ENCODE measurements around the gene ABCC10.
"Not testable (repeated sequence)": the region's sequence is repeated elsewhere in the genome, so short reads cannot be mapped to it uniquely, and the experiment has no call there.

The ABCC10 gene

DNA sequence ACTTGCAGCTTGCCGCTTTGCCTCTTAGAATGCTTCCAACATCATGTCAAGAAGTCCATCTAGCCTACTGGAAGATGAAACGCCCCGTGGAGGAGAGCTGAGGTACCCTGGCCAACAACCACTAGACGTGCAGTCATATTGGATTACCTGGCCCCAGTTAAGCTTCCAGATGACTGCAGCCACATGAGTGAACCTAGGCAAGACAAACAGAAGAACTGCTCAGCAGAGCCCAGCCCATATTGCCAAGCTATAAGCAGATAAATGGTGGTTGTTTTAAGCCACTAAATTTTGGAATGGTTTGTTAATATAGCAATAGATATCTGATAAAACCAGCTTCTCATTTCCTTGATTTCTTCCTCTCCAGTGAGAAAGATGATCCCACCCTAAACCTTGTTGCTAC lies 32.7 kb downstream of the ABCC10 start:
- Histone ChIP-seq H2BK15ac (replicated peaks; ENCODE audit: low read depth) (no peak overlapping the region), H3K23ac (ENCODE audit: low read length) (no peak overlapping the region), H3K27me3 (ENCODE audit: insufficient read depth, low read length, poor library complexity) (peaks cover 6% of the 10 kb centered on the region), H3K27ac (ENCODE audit: low read depth, low read length) (no peak overlapping the region), H2BK5ac (ENCODE audit: low read length) (no peak overlapping the region), H3K18ac (ENCODE audit: low read length) (no peak overlapping the region), H3K36me3 (ENCODE audit: control insufficient read depth, insufficient read depth, low read length) (no peaks in the 10 kb centered on the region), H4K8ac (ENCODE audit: low read depth, low read length) (no peak overlapping the region), H3K4ac (ENCODE audit: low read depth, low read length) (no peak overlapping the region), H3K79me1 (ENCODE audit: low read length) (no peaks in the 10 kb centered on the region), H2BK120ac (ENCODE audit: low read depth, low read length) (no peak overlapping the region), H3K4me3 (ENCODE audit: low read length) (no peak overlapping the region), H3K56ac (ENCODE audit: low read length) (no peak overlapping the region), H2AK5ac (ENCODE audit: low read length) (no peak overlapping the region), H3K79me2 (ENCODE audit: control insufficient read depth, insufficient read depth, low read length) (no peaks in the 10 kb centered on the region), H4K5ac (ENCODE audit: low read length) (no peak overlapping the region), H3K4me1 (ENCODE audit: control insufficient read depth, low read depth, low read length) (no peaks in the 10 kb centered on the region), H3K9ac (ENCODE audit: low read length) (no peak overlapping the region), H3K4me2 (ENCODE audit: low read length) (no peak overlapping the region)
- DNase-seq, result no peak
- WGBS (ENCODE audit: extremely low coverage, insufficient coverage, low lambda C conversion rate), result no CpG with 5 or more reads among the region's 4 CpGs

DNA sequence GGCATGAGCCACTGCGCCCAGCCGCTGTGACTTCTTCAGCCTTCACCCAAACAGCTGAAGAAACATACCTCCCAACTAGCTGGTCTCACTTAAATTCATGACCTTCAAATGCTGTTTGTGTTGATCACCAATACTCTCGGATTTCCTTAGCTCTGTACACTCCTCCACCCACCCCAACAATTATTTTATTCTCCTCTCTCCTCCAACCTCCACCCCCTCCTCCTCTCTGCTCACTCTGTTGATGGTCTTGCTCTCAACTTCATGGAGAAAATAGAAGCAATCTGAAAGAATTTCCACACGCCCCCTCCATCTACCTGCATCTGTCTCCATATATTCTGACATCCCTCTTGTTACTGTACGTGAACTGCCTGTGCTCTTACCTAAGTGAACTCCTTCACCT lies 34.6 kb downstream of the ABCC10 start:
- Histone ChIP-seq H3K4me1 (ENCODE audit: control insufficient read depth, low read depth, low read length) (no peaks in the 10 kb centered on the region), H3K36me3 (ENCODE audit: control insufficient read depth, insufficient read depth, low read length) (no peaks in the 10 kb centered on the region), H3K23ac (ENCODE audit: low read length) (no peak overlapping the region), H3K79me2 (ENCODE audit: control insufficient read depth, insufficient read depth, low read length) (no peaks in the 10 kb centered on the region), H3K79me1 (ENCODE audit: low read length) (no peaks in the 10 kb centered on the region), H2AK5ac (ENCODE audit: low read length) (no peak overlapping the region), H4K5ac (ENCODE audit: low read length) (no peak overlapping the region), H4K8ac (ENCODE audit: low read depth, low read length) (no peak overlapping the region), H3K4me3 (ENCODE audit: low read length) (no peak overlapping the region), H3K9ac (ENCODE audit: low read length) (no peak overlapping the region), H2BK5ac (ENCODE audit: low read length) (no peak overlapping the region), H3K27ac (ENCODE audit: low read depth, low read length) (no peak overlapping the region), H2BK120ac (ENCODE audit: low read depth, low read length) (no peak overlapping the region), H3K56ac (ENCODE audit: low read length) (no peak overlapping the region), H2BK15ac (replicated peaks; ENCODE audit: low read depth) (no peak overlapping the region), H3K27me3 (ENCODE audit: insufficient read depth, low read length, poor library complexity) (no peaks in the 10 kb centered on the region), H3K4me2 (ENCODE audit: low read length) (no peak overlapping the region), H3K18ac (ENCODE audit: low read length) (no peak overlapping the region), H3K4ac (ENCODE audit: low read depth, low read length) (no peak overlapping the region)
- no CpG with 5 or more reads among the region's 5 CpGs for WGBS (ENCODE audit: extremely low coverage, insufficient coverage, low lambda C conversion rate)
- DNase-seq, result no peak

DNA sequence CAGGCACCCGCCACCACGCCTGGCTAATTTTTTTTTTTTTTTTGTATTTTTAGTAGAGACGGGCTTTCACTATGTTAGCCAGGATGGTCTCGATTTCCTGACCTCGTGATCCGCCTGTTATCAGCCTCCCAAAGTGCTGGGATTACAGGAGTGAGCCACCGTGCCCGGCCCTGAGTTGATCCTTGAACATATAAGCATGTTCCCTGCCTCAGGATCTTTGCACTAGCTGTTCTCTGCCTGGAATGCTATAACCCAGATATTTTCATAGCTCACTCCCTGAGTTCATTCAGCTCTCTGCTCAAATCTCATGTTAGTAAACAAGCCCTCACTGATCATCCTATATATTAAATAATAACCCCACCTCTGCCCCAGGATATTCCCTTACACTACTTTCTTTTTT lies 37.0 kb downstream of the ABCC10 start:
- H3K18ac ChIP-seq (ENCODE audit: low read length), result no peak overlapping the region
- no peak overlapping the region for H2BK15ac ChIP-seq (replicated peaks; ENCODE audit: low read depth)
- no peak overlapping the region for H2BK120ac ChIP-seq (ENCODE audit: low read depth, low read length)
- no peaks in the 10 kb centered on the region for H3K27me3 ChIP-seq (ENCODE audit: insufficient read depth, low read length, poor library complexity)
- H2BK5ac ChIP-seq (ENCODE audit: low read length), result no peak overlapping the region
- no peaks in the 10 kb centered on the region for H3K36me3 ChIP-seq (ENCODE audit: control insufficient read depth, insufficient read depth, low read length)
- H3K79me1 ChIP-seq (ENCODE audit: low read length), result no peaks in the 10 kb centered on the region
- H3K9ac ChIP-seq (ENCODE audit: low read length), result no peak overlapping the region
- no peak overlapping the region for H3K23ac ChIP-seq (ENCODE audit: low read length)
- WGBS (ENCODE audit: extremely low coverage, insufficient coverage, low lambda C conversion rate), result no CpG with 5 or more reads among the region's 8 CpGs
- H3K4ac ChIP-seq (ENCODE audit: low read depth, low read length), result no peak overlapping the region
- no peak overlapping the region for H2AK5ac ChIP-seq (ENCODE audit: low read length)
- no peak for DNase-seq
- H3K79me2 ChIP-seq (ENCODE audit: control insufficient read depth, insufficient read depth, low read length), result no peaks in the 10 kb centered on the region
- H3K4me2 ChIP-seq (ENCODE audit: low read length), result no peak overlapping the region
- no peak overlapping the region for H4K8ac ChIP-seq (ENCODE audit: low read depth, low read length)
- H4K5ac ChIP-seq (ENCODE audit: low read length), result no peak overlapping the region
- H3K4me1 ChIP-seq (ENCODE audit: control insufficient read depth, low read depth, low read length), result peaks cover 3% of the 10 kb centered on the region
- no peak overlapping the region for H3K27ac ChIP-seq (ENCODE audit: low read depth, low read length)
- no peak overlapping the region for H3K56ac ChIP-seq (ENCODE audit: low read length)
- H3K4me3 ChIP-seq (ENCODE audit: low read length), result no peak overlapping the region

DNA sequence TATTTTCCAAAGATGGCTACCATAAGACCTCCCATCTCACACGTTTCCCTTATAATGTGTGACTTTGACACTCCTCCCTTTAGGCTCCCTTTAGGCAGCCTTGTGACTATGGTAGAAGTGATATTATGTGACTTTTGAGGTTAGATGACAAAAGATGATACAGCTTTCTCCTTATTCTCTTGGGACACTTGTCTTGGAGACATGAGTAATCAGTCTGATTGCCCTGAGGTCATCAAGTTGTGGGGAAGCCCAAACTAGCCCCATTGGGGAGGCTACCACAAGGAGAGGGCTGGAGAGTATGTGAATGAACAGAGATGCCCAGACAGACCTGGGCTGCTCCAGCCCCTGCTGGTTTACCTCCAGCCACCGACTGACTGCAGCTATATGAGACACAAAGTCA lies 38.6 kb downstream of the ABCC10 start:
- H3K79me1 ChIP-seq (ENCODE audit: low read length), result no peaks in the 10 kb centered on the region
- no peak overlapping the region for H3K27ac ChIP-seq (ENCODE audit: low read depth, low read length)
- no peak overlapping the region for H4K5ac ChIP-seq (ENCODE audit: low read length)
- H3K56ac ChIP-seq (ENCODE audit: low read length), result no peak overlapping the region
- H3K27me3 ChIP-seq (ENCODE audit: insufficient read depth, low read length, poor library complexity), result no peaks in the 10 kb centered on the region
- no peak overlapping the region for H2AK5ac ChIP-seq (ENCODE audit: low read length)
- H3K4me1 ChIP-seq (ENCODE audit: control insufficient read depth, low read depth, low read length), result peaks cover 3% of the 10 kb centered on the region
- no peak overlapping the region for H3K4ac ChIP-seq (ENCODE audit: low read depth, low read length)
- no peak overlapping the region for H2BK120ac ChIP-seq (ENCODE audit: low read depth, low read length)
- no peak overlapping the region for H3K4me3 ChIP-seq (ENCODE audit: low read length)
- no peak overlapping the region for H3K18ac ChIP-seq (ENCODE audit: low read length)
- H3K79me2 ChIP-seq (ENCODE audit: control insufficient read depth, insufficient read depth, low read length), result no peaks in the 10 kb centered on the region
- H3K36me3 ChIP-seq (ENCODE audit: control insufficient read depth, insufficient read depth, low read length), result no peaks in the 10 kb centered on the region
- H3K9ac ChIP-seq (ENCODE audit: low read length), result no peak overlapping the region
- no peak for DNase-seq
- H4K8ac ChIP-seq (ENCODE audit: low read depth, low read length), result no peak overlapping the region
- no CpG with 5 or more reads among the region's 2 CpGs for WGBS (ENCODE audit: extremely low coverage, insufficient coverage, low lambda C conversion rate)
- no peak overlapping the region for H3K23ac ChIP-seq (ENCODE audit: low read length)
- no peak overlapping the region for H3K4me2 ChIP-seq (ENCODE audit: low read length)
- no peak overlapping the region for H2BK15ac ChIP-seq (replicated peaks; ENCODE audit: low read depth)
- H2BK5ac ChIP-seq (ENCODE audit: low read length), result no peak overlapping the region

DNA sequence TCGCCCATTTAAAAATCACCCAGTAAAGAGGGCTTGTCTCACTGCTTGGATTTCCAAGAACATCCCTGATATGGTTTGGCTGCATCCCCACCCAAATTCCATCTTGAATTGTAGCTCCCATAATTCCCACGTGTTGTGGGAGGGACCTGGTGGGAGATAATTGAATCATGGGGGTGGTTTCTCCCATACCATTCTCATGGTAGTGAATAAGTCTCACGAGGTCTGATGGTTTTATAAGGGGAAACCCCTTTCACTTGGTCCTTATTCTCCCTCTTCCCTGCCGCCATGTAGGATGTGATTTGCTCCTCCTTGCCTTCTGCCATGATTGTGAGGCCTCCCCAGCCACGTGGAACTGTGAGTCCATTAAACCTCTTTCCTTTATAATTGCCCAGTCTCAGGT lies 39.9 kb downstream of the ABCC10 start:
- not testable (repeated sequence) for H3K9ac ChIP-seq (ENCODE audit: low read length); H3K23ac ChIP-seq (ENCODE audit: low read length); H3K18ac ChIP-seq (ENCODE audit: low read length); H3K79me2 ChIP-seq (ENCODE audit: control insufficient read depth, insufficient read depth, low read length); H2BK5ac ChIP-seq (ENCODE audit: low read length); H3K27me3 ChIP-seq (ENCODE audit: insufficient read depth, low read length, poor library complexity); H2BK15ac ChIP-seq (replicated peaks; ENCODE audit: low read depth); H2BK120ac ChIP-seq (ENCODE audit: low read depth, low read length); H3K4ac ChIP-seq (ENCODE audit: low read depth, low read length); H3K27ac ChIP-seq (ENCODE audit: low read depth, low read length); DNase-seq; H3K4me2 ChIP-seq (ENCODE audit: low read length); H4K5ac ChIP-seq (ENCODE audit: low read length); H3K4me1 ChIP-seq (ENCODE audit: control insufficient read depth, low read depth, low read length); H2AK5ac ChIP-seq (ENCODE audit: low read length); H3K36me3 ChIP-seq (ENCODE audit: control insufficient read depth, insufficient read depth, low read length); H3K56ac ChIP-seq (ENCODE audit: low read length); H3K4me3 ChIP-seq (ENCODE audit: low read length); H4K8ac ChIP-seq (ENCODE audit: low read depth, low read length); H3K79me1 ChIP-seq (ENCODE audit: low read length)
- no CpG with 5 or more reads among the region's 5 CpGs for WGBS (ENCODE audit: extremely low coverage, insufficient coverage, low lambda C conversion rate)

DNA sequence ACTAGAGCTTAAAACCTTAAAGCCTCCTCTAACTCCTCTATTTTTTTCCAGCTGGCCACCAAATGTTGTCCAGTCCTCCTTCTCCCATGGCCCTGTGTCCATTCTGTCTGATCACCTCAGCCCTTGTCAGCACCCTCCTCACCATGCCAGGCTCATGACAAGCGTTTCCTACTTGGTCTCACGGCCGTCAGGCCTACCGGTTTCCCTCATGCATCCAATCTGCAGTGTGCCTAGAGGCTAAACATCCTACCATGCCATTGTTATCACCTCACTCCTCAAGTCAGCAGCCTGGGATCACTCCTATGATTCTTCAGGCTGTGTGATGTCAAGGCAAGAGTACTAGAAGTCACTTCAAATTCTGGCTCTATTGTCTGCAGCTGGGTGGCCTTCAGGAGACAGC lies 40.4 kb downstream of the ABCC10 start:
- no CpG with 5 or more reads among the region's 4 CpGs for WGBS (ENCODE audit: extremely low coverage, insufficient coverage, low lambda C conversion rate)
- Histone ChIP-seq H2BK120ac (ENCODE audit: low read depth, low read length) (no peak overlapping the region), H3K9ac (ENCODE audit: low read length) (no peak overlapping the region), H3K79me1 (ENCODE audit: low read length) (no peaks in the 10 kb centered on the region), H2BK5ac (ENCODE audit: low read length) (no peak overlapping the region), H3K4me3 (ENCODE audit: low read length) (no peak overlapping the region), H3K4me2 (ENCODE audit: low read length) (no peak overlapping the region), H3K23ac (ENCODE audit: low read length) (no peak overlapping the region), H4K5ac (ENCODE audit: low read length) (no peak overlapping the region), H3K4ac (ENCODE audit: low read depth, low read length) (no peak overlapping the region), H3K36me3 (ENCODE audit: control insufficient read depth, insufficient read depth, low read length) (no peaks in the 10 kb centered on the region), H3K18ac (ENCODE audit: low read length) (no peak overlapping the region), H2AK5ac (ENCODE audit: low read length) (no peak overlapping the region), H3K79me2 (ENCODE audit: control insufficient read depth, insufficient read depth, low read length) (no peaks in the 10 kb centered on the region), H3K4me1 (ENCODE audit: control insufficient read depth, low read depth, low read length) (peaks cover 3% of the 10 kb centered on the region), H3K56ac (ENCODE audit: low read length) (peak overlapping the region; percentile 42), H2BK15ac (replicated peaks; ENCODE audit: low read depth) (no peak overlapping the region), H4K8ac (ENCODE audit: low read depth, low read length) (no peak overlapping the region), H3K27me3 (ENCODE audit: insufficient read depth, low read length, poor library complexity) (no peaks in the 10 kb centered on the region), H3K27ac (ENCODE audit: low read depth, low read length) (no peak overlapping the region)
- DNase-seq, result peak; percentile 64

Data from mesendoderm (in vitro differentiated cells).